Heart left ventricle (tissue), 16 donors: ENCODE data around the gene C1QTNF6. TPM values are rescaled to one million over a fixed set of nuclear protein-coding genes. Genes with fewer than 3 reads are reported as not detected.
"Not testable (repeated sequence)": the region's sequence is repeated elsewhere in the genome, so short reads cannot be mapped to it uniquely, and the experiment has no call there.

Experiments used
- ATAC-seq, 4 donors: fragments of 200-7000 bp; cut with Tn5 transposase; one replicate each; pipeline ENCODE4 v1.9.1; 2020 to 2022; ENCODE audit warnings: moderate library complexity in 4 of 4, mild to moderate bottlenecking in 3 of 4, moderate number of reproducible peaks in 1 of 4
- DNase-seq, 5 donors: peaks; one replicate each; pipeline ENCODE4 v3.0.0-alpha.2; 2020
- H3K27ac ChIP-seq, 12 donors: fragments of 200-600 bp; sonication (generic) in 4 of 12; one replicate each; pipeline versions ENCODE4 v1.5.0 to v1.8.0; 2016 to 2022; ENCODE audit warnings: mild to moderate bottlenecking in 2 of 12
- H3K27me3 ChIP-seq, 9 donors: fragments of 200-600 bp; sonication (generic) in 2 of 9; one replicate each; pipeline versions ENCODE4 v1.5.1 to v1.8.0; 2016 to 2022; ENCODE audit warnings: mild to moderate bottlenecking in 3 of 9
- H3K36me3 ChIP-seq, 9 donors: fragments of 200-600 bp; sonication (generic) in 2 of 9; one replicate each; pipeline versions ENCODE4 v1.5.0 to v1.8.0; 2018 to 2022; ENCODE audit warnings: mild to moderate bottlenecking in 2 of 9
- H3K4me1 ChIP-seq, 12 donors: fragments of 200-600 bp; sonication (generic) in 4 of 12; one replicate each; pipeline versions ENCODE4 v1.5.0 to v1.8.0; 2016 to 2022; ENCODE audit warnings: mild to moderate bottlenecking in 3 of 12
- H3K4me3 ChIP-seq, 12 donors: fragments of 200-600 bp; sonication (generic) in 4 of 12; one replicate each; pipeline versions ENCODE4 v1.5.0 to v1.8.0; 2017 to 2022; ENCODE audit warnings: mild to moderate bottlenecking in 9 of 12, moderate library complexity in 4 of 12
- H3K9me3 ChIP-seq, 12 donors: fragments of 200-600 bp; sonication (generic) in 4 of 12; one replicate each; pipeline versions ENCODE4 v1.5.0 to v1.8.0; 2016 to 2022; ENCODE audit warnings: mild to moderate bottlenecking in 1 of 12
- CTCF ChIP-seq, 12 donors: fragments of 200-600 bp; sonication (generic) in 4 of 12; IDR thresholded peaks; one replicate each; pipeline versions ENCODE4 v1.5.0 to v1.8.0; 2018 to 2022; ENCODE audit warnings: antibody characterized with exemption in 12 of 12, mild to moderate bottlenecking in 5 of 12
- POLR2A ChIP-seq, 2 donors: fragments of 450-650 bp; IDR thresholded peaks; one replicate each; pipeline ENCODE4 v1.6.1; 2017; ENCODE audit warnings: antibody characterized with exemption in 2 of 2, mild to moderate bottlenecking in 2 of 2, moderate library complexity in 2 of 2
- WGBS, 4 donors: extraction: QIAGEN DNeasy Blood & Tissue Kit in 2 of 4; methylation state at CpG; one replicate each; pipeline versions ENCODE4 v1.1.5 to v1.1.7; 2013 to 2018; 5-methylcytosine and 5-hydroxymethylcytosine counted together
- intact Hi-C, 10 donors: fragments of 100-400 bp; cut with DNase I; formaldehyde crosslinking; loops; one replicate each; pipeline versions ENCODE4 v1.11.1 to v1.14.2; 2022
- polyA plus RNA-seq, 2 donors: library from polyadenylated mRNA; stranded (reverse); fragments of 200-250 nt; gene quantifications; one replicate each; pipeline ENCODE4 v1.2.3, GENCODE V29; 2013
- total RNA-seq, 9 donors: library from RNA; depleted of rRNA in 2 of 9; stranded (reverse); fragments of >200 nt in 2 of 9; fragmentation: NEBNext Ultra II Directional in 3 of 9; extraction: Animal tissue kit (Norgen Biotek cat#: 25700) in 3 of 9; gene quantifications; one replicate each; pipeline versions ENCODE4 v1.1.0 to v1.2.4, GENCODE V29; 2016 to 2023
- donor health status: ischemic (EF 13 %, LVEDD 7.1; RV severe dilation, severe dysfunction).
- donor health status: healthy with polysubstance abuse.
- donor health status: DM: no; HTN: yes; CAD: no.
- donor health status: DM: no; HTN: no; CAD: no.
- donor health status: ischemic (EF 25% LVEDD 6.9; RV normal size, moderate dysfunction).
- donor health status: ischemic (EF 25% LVEDD 5.7; RV mildly dilated, moderate dysfunction).
- donor health status: healthy.
- donor health status: DM: yes; HTN: yes; CAD: no.
- donor health status: ischemic (EF 35%, LVEDD 5.7; RV mildly dilated, moderate dysfunction).
- donor health status: nonischemic (EF 11% LVEDD 7.7; RV severe dilation, severe dysfunction).
- donor health status: DM: yes; HTN: yes; CAD: no.
- donor health status: PGD.
- donor health status: ischemic (EF 29% LVEDD 5.4; RV normal size, mild dysfunction).
- donor health status: nonischemic (EF 23%, LVEDD 6.1; RV moderate dilation, normal function).

The C1QTNF6 gene
- total and polyA plus RNA-seq, 11 donors, result 0.31 to 11.9 (median 1.4) TPM

- TF ChIP-seq POLR2A (IDR thresholded peaks at IDR 0.05) (no peak), CTCF (IDR thresholded peaks at IDR 0.05) (no peak)
- ATAC-seq (peak in 2 of 4 donors; percentile 52 to 61), DNase-seq (peak in 3 of 5 donors; percentile 42 to 60 (median 55))
- no peaks in the 10 kb centered on the region for H3K36me3 ChIP-seq
- 63 to 89% (median 75%) methylated on average over 3 to 6 of the region's 6 CpGs for WGBS, 4 donors
- H3K4me1 ChIP-seq, result peaks cover 12 to 45% (median 34%) of the 10 kb centered on the region in 12 donors
- intact Hi-C loops, result no loop called here
- H3K27ac ChIP-seq, result peak overlapping the region in 1 of 12 donors; percentile 16
- H3K4me3 ChIP-seq, result no peak overlapping the region
- H3K9me3 ChIP-seq, result no peaks in the 10 kb centered on the region
- H3K27me3 ChIP-seq, result no peaks in the 10 kb centered on the region
These were observed 14.3 kb downstream of the C1QTNF6 start for GRCh38 chr22:37173709-37174108.

- DNase-seq (peak in 2 of 5 donors; percentile 20 to 40), ATAC-seq (no peak)
- H3K4me1 ChIP-seq, result peaks cover 12 to 46% (median 26%) of the 10 kb centered on the region in 12 donors
- intact Hi-C loops, result no loop called here
- H3K36me3 ChIP-seq, result no peaks in the 10 kb centered on the region
- H3K9me3 ChIP-seq, result no peaks in the 10 kb centered on the region
- no peak for TF ChIP-seq CTCF (IDR thresholded peaks at IDR 0.05)
- no peak for TF ChIP-seq POLR2A (IDR thresholded peaks at IDR 0.05)
- H3K4me3 ChIP-seq, result no peak overlapping the region
- no peak overlapping the region for H3K27ac ChIP-seq
- H3K27me3 ChIP-seq, result no peaks in the 10 kb centered on the region
- 84 to 93% (median 87%) methylated on average over 13 to 14 of the region's 14 CpGs for WGBS, 4 donors
These were observed 15.5 kb downstream of the C1QTNF6 start for GRCh38 chr22:37172266-37173245.

- no peaks in the 10 kb centered on the region for H3K27me3 ChIP-seq
- H3K36me3 ChIP-seq, result no peaks in the 10 kb centered on the region
- WGBS, 4 donors, result 76 to 84% (median 80%) methylated on average over 5 of the region's 5 CpGs
- TF ChIP-seq POLR2A (IDR thresholded peaks at IDR 0.05), result no peak
- no peak for TF ChIP-seq CTCF (IDR thresholded peaks at IDR 0.05)
- DNase-seq, result no peak
- ATAC-seq, result no peak
- intact Hi-C loops, result no loop called here
- H3K9me3 ChIP-seq, result no peaks in the 10 kb centered on the region
- H3K4me1 ChIP-seq, result peaks cover 8 to 46% (median 24%) of the 10 kb centered on the region in 12 donors
- no peak overlapping the region for H3K4me3 ChIP-seq
- H3K27ac ChIP-seq, result no peak overlapping the region
These were observed 16.4 kb downstream of the C1QTNF6 start for GRCh38 chr22:37171662-37172061.

- peaks cover 3 to 40% (median 17%) of the 10 kb centered on the region in 12 donors for H3K4me1 ChIP-seq
- peak in 1 of 5 donors; percentile 7 for DNase-seq
- 92 to 94% (median 93%) methylated on average over 16 of the region's 16 CpGs for WGBS, 4 donors
- ATAC-seq, H3K27ac ChIP-seq, H3K27me3 ChIP-seq, intact Hi-C loops, H3K4me3 ChIP-seq, H3K9me3 ChIP-seq, H3K36me3 ChIP-seq: not testable (repeated sequence)
These were observed 17.2 kb downstream of the C1QTNF6 start for GRCh38 chr22:37170689-37171405.
